ENCODE data around the gene MARCHF10.

Gene MARCHF10

GRCh38 chr17:62671553-62671952, 136.6 kb downstream of the MARCHF10 start:
- no peaks in the 10 kb centered on the region for H3K9me2 ChIP-seq (replicated peaks; ENCODE audit: low read depth, low read length)
- H3K4me2 ChIP-seq (ENCODE audit: low read depth, low read length, poor library complexity, severe bottlenecking): no peak overlapping the region
- no peaks in the 10 kb centered on the region for H3K4me1 ChIP-seq (ENCODE audit: insufficient read depth, low read length, poor library complexity, severe bottlenecking)
- no peak overlapping the region for H2AFZ ChIP-seq (ENCODE audit: low read length)
- TF ChIP-seq EZH2phosphoT487 (IDR thresholded peaks at IDR 0.05; ENCODE audit: borderline replicate concordance): no peak
- TF ChIP-seq, protein P1, sequence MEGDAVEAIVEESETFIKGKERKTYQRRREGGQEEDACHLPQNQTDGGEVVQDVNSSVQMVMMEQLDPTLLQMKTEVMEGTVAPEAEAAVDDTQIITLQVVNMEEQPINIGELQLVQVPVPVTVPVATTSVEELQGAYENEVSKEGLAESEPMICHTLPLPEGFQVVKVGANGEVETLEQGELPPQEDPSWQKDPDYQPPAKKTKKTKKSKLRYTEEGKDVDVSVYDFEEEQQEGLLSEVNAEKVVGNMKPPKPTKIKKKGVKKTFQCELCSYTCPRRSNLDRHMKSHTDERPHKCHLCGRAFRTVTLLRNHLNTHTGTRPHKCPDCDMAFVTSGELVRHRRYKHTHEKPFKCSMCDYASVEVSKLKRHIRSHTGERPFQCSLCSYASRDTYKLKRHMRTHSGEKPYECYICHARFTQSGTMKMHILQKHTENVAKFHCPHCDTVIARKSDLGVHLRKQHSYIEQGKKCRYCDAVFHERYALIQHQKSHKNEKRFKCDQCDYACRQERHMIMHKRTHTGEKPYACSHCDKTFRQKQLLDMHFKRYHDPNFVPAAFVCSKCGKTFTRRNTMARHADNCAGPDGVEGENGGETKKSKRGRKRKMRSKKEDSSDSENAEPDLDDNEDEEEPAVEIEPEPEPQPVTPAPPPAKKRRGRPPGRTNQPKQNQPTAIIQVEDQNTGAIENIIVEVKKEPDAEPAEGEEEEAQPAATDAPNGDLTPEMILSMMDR (conservative IDR thresholded peaks at IDR 0.05; ENCODE audit: low read length): no peak
- H3K9me3 ChIP-seq (ENCODE audit: insufficient read depth, low read depth, low read length): no peaks in the 10 kb centered on the region
- H3K79me2 ChIP-seq (ENCODE audit: insufficient read depth, low read length): no peaks in the 10 kb centered on the region
- no peak overlapping the region for H3K4me3 ChIP-seq (ENCODE audit: low read length, poor library complexity, severe bottlenecking)
- H3F3A ChIP-seq (ENCODE audit: low read depth): no peaks in the 10 kb centered on the region
- no peaks in the 10 kb centered on the region for H3K27me3 ChIP-seq (ENCODE audit: insufficient read depth, low read length, poor library complexity, severe bottlenecking)
- H3K36me3 ChIP-seq (ENCODE audit: insufficient read depth, low read length): no peaks in the 10 kb centered on the region
- H4K20me1 ChIP-seq (ENCODE audit: insufficient read depth, low read length, poor library complexity, severe bottlenecking): no peaks in the 10 kb centered on the region
- no peak overlapping the region for H3K9ac ChIP-seq (ENCODE audit: low read depth, low read length, poor library complexity, severe bottlenecking)

DNA sequence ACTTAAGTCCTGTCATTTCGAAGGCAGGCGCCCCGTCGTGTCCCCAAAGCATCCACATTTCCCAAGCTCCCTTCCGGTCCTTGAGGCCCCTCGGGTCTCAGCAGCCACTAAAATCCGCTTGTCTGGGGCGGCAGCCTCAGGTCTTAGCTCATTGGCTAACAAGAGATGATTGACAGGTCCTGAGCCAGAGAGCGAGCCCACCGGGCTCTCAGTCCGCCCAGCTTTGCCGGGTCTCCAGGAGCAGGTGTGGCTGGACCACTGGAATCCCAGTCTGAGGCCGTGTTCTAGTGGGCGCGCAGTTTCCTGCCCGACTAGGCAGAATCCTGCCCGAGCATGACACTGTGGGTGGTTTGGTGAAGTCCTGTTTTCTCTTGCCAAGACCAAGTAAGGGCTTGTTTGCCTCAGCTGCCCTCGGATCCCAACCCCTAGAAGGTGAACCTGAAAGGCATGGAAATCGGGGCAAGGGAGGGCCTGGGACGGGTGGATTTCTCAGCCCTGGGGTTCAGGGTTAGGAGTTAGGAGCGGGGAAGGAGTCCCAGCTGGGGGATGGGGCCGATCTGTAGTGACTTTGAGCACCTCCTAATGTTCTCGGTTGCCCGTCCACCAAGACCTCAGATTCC, 137.8 kb downstream of the MARCHF10 start:
- Histone ChIP-seq H3K4me3 (ENCODE audit: low read length, poor library complexity, severe bottlenecking) (no peak overlapping the region), H3K4me2 (ENCODE audit: low read depth, low read length, poor library complexity, severe bottlenecking) (no peak overlapping the region), H3K4me1 (ENCODE audit: insufficient read depth, low read length, poor library complexity, severe bottlenecking) (no peaks in the 10 kb centered on the region), H3F3A (ENCODE audit: low read depth) (no peaks in the 10 kb centered on the region), H3K9ac (ENCODE audit: low read depth, low read length, poor library complexity, severe bottlenecking) (no peak overlapping the region), H3K9me2 (replicated peaks; ENCODE audit: low read depth, low read length) (no peaks in the 10 kb centered on the region), H3K27me3 (ENCODE audit: insufficient read depth, low read length, poor library complexity, severe bottlenecking) (no peaks in the 10 kb centered on the region), H3K36me3 (ENCODE audit: insufficient read depth, low read length) (no peaks in the 10 kb centered on the region), H3K79me2 (ENCODE audit: insufficient read depth, low read length) (no peaks in the 10 kb centered on the region), H3K9me3 (ENCODE audit: insufficient read depth, low read depth, low read length) (no peaks in the 10 kb centered on the region), H2AFZ (ENCODE audit: low read length) (no peak overlapping the region), H4K20me1 (ENCODE audit: insufficient read depth, low read length, poor library complexity, severe bottlenecking) (no peaks in the 10 kb centered on the region)
- TF ChIP-seq EZH2phosphoT487 (IDR thresholded peaks at IDR 0.05; ENCODE audit: borderline replicate concordance): no peak
- TF ChIP-seq, protein P1 (conservative IDR thresholded peaks at IDR 0.05; ENCODE audit: low read length): no peak

GRCh38 chr17:62668091-62668804, 139.9 kb downstream of the MARCHF10 start:
- no peaks in the 10 kb centered on the region for H3K79me2 ChIP-seq (ENCODE audit: insufficient read depth, low read length)
- H3K9ac ChIP-seq (ENCODE audit: low read depth, low read length, poor library complexity, severe bottlenecking): no peak overlapping the region
- no peak overlapping the region for H3K4me2 ChIP-seq (ENCODE audit: low read depth, low read length, poor library complexity, severe bottlenecking)
- TF ChIP-seq, protein P1 (conservative IDR thresholded peaks at IDR 0.05; ENCODE audit: low read length): no peak
- TF ChIP-seq EZH2phosphoT487 (IDR thresholded peaks at IDR 0.05; ENCODE audit: borderline replicate concordance): no peak
- H3K4me3 ChIP-seq (ENCODE audit: low read length, poor library complexity, severe bottlenecking): no peak overlapping the region
- H3K9me3 ChIP-seq (ENCODE audit: insufficient read depth, low read depth, low read length): no peaks in the 10 kb centered on the region
- H3K36me3 ChIP-seq (ENCODE audit: insufficient read depth, low read length): no peaks in the 10 kb centered on the region
- H3K4me1 ChIP-seq (ENCODE audit: insufficient read depth, low read length, poor library complexity, severe bottlenecking): no peaks in the 10 kb centered on the region
- no peak overlapping the region for H2AFZ ChIP-seq (ENCODE audit: low read length)
- no peaks in the 10 kb centered on the region for H3F3A ChIP-seq (ENCODE audit: low read depth)
- H3K27me3 ChIP-seq (ENCODE audit: insufficient read depth, low read length, poor library complexity, severe bottlenecking): no peaks in the 10 kb centered on the region
- no peaks in the 10 kb centered on the region for H4K20me1 ChIP-seq (ENCODE audit: insufficient read depth, low read length, poor library complexity, severe bottlenecking)
- H3K9me2 ChIP-seq (replicated peaks; ENCODE audit: low read depth, low read length): no peaks in the 10 kb centered on the region

All from Loucy (cell line).